Amniotic stem cell (primary cell): Measurements from ENCODE around the gene NEUROG1.

Experiments used
- DNase-seq: peaks from one replicate; lab custom pipeline; 2025; lab: John Stamatoyannopoulos, UW

NEUROG1 gene

DNA sequence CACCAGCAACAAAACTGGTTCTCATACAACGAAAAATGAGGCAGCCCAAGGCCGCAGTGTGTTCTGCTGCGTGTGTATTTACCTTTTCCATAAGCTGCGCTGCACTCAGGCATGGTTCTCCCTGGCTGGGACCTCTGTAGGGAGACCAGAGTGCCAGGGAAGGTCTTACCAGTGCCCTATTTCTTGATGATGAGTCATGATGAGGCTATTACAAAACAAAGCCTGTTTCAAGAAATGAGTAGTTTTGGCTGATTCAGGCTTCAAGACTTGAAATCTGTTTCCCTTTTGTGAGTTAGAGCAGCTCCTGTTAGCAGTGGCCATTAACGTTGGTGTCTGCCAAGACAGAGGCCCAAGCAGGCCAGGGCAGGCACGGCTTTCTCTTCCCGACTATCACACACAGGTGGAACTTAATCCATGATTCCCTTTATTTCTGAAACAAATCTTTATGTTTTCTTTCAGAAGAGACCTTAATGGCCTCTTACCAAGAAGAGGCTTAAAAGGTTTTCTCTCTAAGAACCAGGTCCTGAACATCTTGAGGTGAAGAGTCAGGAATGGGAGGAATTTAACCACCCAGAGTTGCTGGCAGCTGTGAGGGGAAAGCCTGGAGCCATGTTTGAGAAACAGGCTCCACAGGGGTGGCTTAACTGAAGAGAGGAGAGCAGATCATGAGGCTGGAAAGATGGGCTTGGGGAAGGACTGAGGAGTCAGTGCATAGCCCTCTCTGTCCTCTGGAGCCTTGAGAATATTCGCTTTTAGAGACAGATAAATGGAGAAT lies 42.2 kb downstream of the NEUROG1 start:
- peak; percentile 73 for DNase-seq

DNA sequence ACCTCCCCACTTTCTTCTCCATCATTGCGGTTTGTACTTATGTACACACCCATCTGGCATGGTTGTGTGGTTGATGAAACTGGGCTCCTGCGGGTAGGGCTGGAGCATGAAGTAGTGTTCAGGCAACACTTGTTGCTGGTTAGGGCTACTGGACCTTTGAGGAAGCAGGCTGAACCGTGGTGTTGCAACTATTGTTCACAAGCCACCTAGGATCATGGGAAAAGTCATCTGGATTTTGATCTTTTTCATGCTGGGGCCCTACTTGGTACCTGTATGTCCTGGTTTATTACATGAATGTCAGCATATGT lies 43.5 kb downstream of the NEUROG1 start:
- DNase-seq, result no peak

DNA sequence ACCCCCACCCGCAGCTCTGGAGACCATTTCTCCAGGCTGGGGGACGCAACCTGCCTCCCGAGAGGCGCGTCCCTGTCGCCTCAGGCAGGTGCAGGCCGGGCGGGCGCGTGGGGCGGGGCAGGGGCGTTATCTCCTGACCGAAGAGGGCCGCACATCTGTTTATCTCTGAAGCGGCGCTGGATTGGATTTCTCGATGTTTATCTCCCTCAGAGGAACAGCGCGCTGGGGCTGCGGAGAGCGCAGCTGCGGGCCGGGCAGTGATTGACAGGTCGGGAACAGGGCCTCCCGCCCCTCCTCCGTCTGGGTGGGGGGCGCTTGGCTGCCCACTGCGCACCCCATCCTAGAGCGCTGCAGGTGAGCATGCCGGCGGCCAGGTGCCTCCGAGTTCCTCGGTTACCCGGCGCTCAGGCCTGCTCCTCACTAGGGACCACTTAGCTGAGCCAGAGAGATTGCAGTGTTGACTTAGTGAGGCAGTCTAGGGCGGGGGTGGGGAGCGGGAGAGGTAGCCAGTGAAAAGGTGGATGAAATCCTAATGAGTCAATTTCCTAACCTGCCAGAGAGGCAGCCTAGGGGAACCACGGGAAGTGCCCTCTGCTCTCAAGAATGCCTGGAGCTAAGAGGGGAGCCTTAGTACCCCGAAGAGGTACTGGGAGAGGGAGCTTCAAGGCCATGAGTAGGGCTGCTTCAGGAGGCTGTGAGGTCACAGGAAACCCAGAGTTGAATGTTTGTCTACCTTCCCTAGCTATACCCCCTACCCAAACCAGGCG lies 44.0 kb downstream of the NEUROG1 start:
- no peak for DNase-seq

DNA sequence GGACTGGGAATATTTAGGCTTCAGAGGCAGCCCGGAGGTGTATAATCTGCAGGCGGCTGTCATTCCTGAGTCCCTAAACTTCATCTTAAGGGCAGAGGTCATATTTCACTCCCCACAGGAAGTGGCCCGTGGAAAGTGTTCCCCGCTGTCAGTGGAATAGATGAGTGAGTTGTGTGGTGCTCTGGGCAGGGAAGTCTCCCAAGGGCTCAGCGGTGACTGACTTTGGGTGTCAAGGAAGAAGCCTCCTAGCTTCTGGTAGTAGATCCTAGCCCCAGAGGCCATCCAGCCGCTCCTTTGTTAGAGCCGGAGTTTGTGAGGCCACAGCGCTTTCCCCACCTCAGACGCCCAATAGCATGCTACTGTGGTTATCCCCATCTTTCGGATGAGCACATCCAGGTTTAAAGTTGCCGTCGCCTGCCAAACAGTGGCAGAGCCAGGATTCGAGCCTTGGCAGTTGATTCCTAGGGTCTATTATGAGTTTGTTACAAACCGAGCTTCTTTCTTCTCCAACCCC lies 44.7 kb downstream of the NEUROG1 start:
- DNase-seq, result no peak

DNA sequence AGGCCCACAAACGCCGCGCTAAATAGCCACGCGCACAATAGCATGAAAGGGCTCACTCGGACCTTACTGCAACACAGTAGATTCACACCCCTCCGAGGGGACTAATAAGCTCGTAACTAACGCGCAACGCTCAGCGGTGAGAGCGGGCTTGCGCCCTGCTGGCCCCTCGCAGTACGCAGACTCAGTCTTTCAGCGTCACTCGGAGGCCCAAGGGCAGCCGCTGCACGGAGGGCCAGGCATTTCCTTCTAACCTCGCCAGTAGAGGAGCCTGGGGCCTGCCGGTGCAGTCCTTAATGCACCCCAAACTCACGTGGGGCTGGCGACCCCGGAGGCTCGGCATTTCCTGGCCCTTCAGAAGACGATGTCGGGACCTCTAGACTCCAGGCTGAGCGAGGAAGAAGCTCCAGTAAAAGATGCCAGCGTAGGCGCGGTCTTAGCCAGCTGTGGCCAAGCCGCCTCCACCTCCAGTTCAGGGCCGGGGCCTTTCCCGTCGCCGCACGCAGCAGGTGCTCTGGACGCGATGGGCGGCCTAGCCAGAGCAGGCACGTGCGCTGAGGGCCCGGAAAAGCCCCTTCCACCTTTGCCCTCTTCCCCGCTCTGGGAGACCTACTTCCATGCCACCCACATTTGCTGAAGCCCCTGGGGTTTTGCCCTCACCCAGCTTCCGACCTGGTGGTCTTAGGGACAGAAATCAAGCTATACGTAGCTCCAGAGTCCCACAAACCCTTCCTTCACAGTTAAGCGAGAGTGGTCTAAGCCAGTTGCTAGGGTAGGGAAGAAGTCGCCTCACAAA lies 45.3 kb downstream of the NEUROG1 start:
- no peak for DNase-seq

GRCh38 chr5:135489466-135490244 lies 46.1 kb downstream of the NEUROG1 start:
- DNase-seq, result no peak

DNA sequence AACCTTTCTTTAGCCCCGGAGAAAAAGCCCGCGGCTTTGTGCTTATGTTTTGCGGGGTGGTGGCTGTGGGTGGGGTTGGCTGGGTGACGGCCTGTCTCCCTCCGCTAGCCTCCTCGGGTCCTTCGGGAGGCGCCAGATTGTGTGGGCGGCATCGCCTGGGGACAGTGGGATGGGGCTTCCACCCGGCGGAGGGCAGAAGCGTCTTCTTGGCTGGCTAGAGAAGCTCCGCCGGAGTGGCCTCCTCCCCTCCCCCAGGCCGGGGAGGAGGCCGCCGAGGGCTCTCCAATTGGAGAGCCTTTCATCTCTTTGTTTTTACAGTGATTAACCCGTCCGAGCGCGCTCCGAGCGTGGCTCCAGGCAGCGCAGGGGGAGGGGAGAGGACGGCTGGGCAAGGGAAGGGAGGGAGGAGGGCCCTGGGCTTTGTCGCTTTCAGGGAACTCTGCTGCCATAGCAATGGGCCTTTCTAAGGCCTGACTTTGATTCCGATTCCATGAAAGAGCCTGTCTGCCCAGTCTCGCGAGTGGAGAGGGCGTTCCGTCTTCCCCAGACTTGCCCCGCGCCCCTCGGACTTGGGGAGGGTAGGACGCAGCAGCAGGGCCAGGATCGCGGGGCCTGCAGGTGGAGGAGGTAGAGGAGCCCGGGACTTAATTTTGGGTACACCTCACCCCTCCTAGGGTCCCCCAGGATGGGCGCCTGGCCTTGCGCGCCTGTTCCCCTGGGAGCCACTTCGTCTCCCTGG lies 46.9 kb downstream of the NEUROG1 start:
- DNase-seq, result peak; percentile 55

GRCh38 chr5:135487839-135488514 lies 47.8 kb downstream of the NEUROG1 start:
- DNase-seq, result no peak

- no peak for DNase-seq
Observed at GRCh38 chr5:135487037-135487395, 48.7 kb downstream of the NEUROG1 start.

DNA sequence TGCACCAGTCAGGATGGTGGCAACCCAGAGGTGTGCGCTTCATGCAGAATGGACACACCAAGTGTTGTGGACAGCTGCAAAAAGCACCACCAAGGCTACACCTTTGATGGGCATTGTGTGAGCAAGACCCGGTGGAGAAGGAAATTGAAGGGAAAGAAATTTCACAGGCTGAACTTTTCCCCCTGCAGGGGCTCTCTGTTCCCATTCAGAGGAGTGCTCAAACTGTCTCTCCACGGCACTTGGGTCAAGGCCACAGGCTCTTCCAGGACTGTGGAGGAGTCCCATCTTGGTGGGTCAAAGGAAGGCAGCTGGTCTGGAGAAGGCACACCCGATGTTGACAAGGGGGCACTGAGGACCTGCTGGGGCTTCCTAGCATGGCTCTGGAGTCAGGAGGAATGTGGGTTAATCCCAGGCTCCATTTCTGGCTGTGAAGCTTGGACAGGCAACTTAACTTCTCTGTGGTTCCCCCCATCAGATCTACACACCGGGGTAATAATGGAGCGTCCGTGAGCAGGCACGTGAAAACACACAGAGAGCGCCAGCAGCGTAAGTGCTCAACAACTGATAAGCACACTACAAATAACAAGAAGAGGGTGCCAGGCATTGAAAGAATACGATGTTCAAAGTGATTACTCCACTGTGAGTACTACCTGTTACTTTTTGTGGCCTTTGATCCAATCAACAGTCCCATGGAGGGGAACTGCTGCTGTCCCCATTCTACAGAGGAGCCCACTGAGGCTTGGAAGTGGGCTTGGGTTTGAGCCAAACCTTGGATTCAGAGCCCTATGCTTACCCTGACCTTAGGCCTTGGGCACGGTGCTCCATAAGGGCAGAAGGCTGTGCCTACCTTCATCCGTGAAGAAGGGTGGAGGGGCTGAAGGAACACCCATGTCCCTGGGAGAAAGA lies 49.4 kb downstream of the NEUROG1 start:
- no peak for DNase-seq

DNA sequence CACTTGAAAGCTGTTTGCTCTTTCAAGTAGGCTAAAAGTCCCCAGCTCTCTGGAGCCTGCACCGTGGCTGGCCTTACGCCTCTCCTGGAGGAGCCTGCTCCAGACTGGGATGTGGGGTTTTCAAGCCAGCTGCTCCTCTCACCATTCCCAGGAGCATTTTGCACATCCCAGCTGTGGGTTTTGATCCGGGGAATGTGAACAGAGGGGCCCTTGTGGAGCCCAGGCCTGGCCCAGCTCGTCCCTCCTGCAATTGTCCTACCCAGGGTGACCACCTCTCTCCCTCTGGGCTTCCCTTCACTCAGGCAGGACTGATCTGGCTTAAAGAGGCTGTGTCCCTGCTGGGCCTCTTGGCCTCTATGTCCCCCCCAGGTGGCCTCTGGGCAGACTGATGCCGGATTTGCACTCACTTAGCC lies 51.1 kb downstream of the NEUROG1 start:
- DNase-seq, result no peak
